Kidney (tissue), 14 donors: Measurements from ENCODE around the gene ZNF157. TPM values are rescaled to one million over a fixed set of nuclear protein-coding genes. Genes with fewer than 3 reads are reported as not detected.
"Not testable (repeated sequence)": the region's sequence is repeated elsewhere in the genome, so short reads cannot be mapped to it uniquely, and the experiment has no call there.

Experiments used
- DNase-seq, 5 donors: peaks; one replicate each; pipeline ENCODE4 v3.0.0-alpha.2; 2013 to 2020
- FAIRE-seq: peaks from 2 replicates; lab custom pipeline; 2012; peaks lifted over from hg19 to GRCh38; lab: Jason Lieb, UNC
- H3K27ac ChIP-seq, 2 donors: one replicate each; pipeline ENCODE4 v1.7.0; 2013; ENCODE audit warnings: low read depth in 2 of 2, low read length in 2 of 2, inconsistent platforms in 1 of 2
- H3K27me3 ChIP-seq: one replicate; pipeline ENCODE4 v1.7.1; 2013; ENCODE audit warnings: low read length, inconsistent platforms; ENCODE audit not compliant: control insufficient read depth, insufficient read depth
- H3K36me3 ChIP-seq, 3 donors: one replicate each; pipeline versions ENCODE4 v1.7.0 to v1.7.1; 2013; ENCODE audit warnings: low read length in 3 of 3, control low read depth in 1 of 3, inconsistent platforms in 1 of 3; ENCODE audit not compliant: insufficient read depth in 3 of 3, control insufficient read depth in 2 of 3
- H3K4me1 ChIP-seq, 3 donors: one replicate each; pipeline versions ENCODE4 v1.7.0 to v1.7.1; 2013; ENCODE audit warnings: low read length in 3 of 3, inconsistent platforms in 1 of 3, low read depth in 1 of 3; ENCODE audit not compliant: control insufficient read depth in 2 of 3, insufficient read depth in 2 of 3
- H3K4me3 ChIP-seq, 3 donors: one replicate each; pipeline versions ENCODE4 v1.7.0 to v1.8.1; 2013; ENCODE audit warnings: low read length in 3 of 3, control low read depth in 1 of 3, inconsistent platforms in 1 of 3
- H3K9ac ChIP-seq, 3 donors: one replicate each; pipeline versions ENCODE4 v1.7.0 to v1.7.1; 2013; ENCODE audit warnings: low read length in 3 of 3, control low read depth in 1 of 3, inconsistent platforms in 1 of 3
- H3K9me3 ChIP-seq, 3 donors: one replicate each; pipeline versions ENCODE4 v1.7.0 to v1.7.1; 2013; ENCODE audit warnings: low read length in 3 of 3, control low read depth in 1 of 3, inconsistent platforms in 1 of 3; ENCODE audit not compliant: control insufficient read depth in 2 of 3, insufficient read depth in 1 of 3
- CTCF ChIP-seq: IDR thresholded peaks from 3 replicates; pipeline ENCODE4 v1.5.1; 2012; ENCODE audit warnings: mild to moderate bottlenecking, moderate library complexity, borderline replicate concordance; ENCODE audit not compliant: insufficient read depth; ENCODE audit errors: extremely low read depth
- intact Hi-C: fragments of 100-400 bp; cut with DNase I; formaldehyde crosslinking; loops from one replicate; pipeline ENCODE4 v1.11.1; 2022
- polyA plus RNA-seq: library from polyadenylated mRNA; stranded (reverse); fragments of 350-450 nt; fragmentation: Illumina TruSeq; extraction: RNeasy Lipid Tissue Mini Kit (QIAGEN cat#74804); gene quantifications from one replicate; pipeline ENCODE4 v1.2.3, GENCODE V29; 2014; ENCODE audit warnings: low read depth, low replicate concordance; ENCODE audit not compliant: insufficient read depth
- total RNA-seq: library from RNA; stranded (reverse); fragmentation: NEBNext Ultra II Directional; extraction: Animal tissue kit (Norgen Biotek cat#: 25700); gene quantifications from one replicate; pipeline ENCODE4 v1.2.1, GENCODE V29; 2021
- donor health status: control.
- donor health status: control.
- donor health status: control.
- donor health status: control.
- donor health status: control.
- donor health status: DM: yes; HTN: yes; CAD: no.
- donor health status: Normal renal cell carcinoma (clear cell type).

The ZNF157 gene
- total and polyA plus RNA-seq, 2 donors from 2014 or later = 0.17 to 0.57 TPM

GRCh38 chrX:47373198-47373597, 2.8 kb downstream of the ZNF157 start:
- Histone ChIP-seq H3K27me3 (no peaks in the 10 kb centered on the region), H3K4me3 (no peak overlapping the region), H3K9me3 (no peaks in the 10 kb centered on the region), H3K9ac (no peak overlapping the region), H3K4me1 (no peaks in the 10 kb centered on the region), H3K27ac (no peak overlapping the region), H3K36me3 (no peaks in the 10 kb centered on the region)
- intact Hi-C loops = no loop called here
- DNase-seq (no peak), FAIRE-seq (no peak)
- TF ChIP-seq CTCF = no peak

GRCh38 chrX:47380268-47380667, 9.9 kb downstream of the ZNF157 start:
- peaks cover 0 to 2% (median 0%) of the 10 kb centered on the region in 3 donors for H3K4me1 ChIP-seq
- FAIRE-seq = no peak
- no peak for TF ChIP-seq CTCF
- no peaks in the 10 kb centered on the region for H3K27me3 ChIP-seq
- H3K27ac ChIP-seq = no peak overlapping the region
- intact Hi-C loops = no loop called here
- H3K36me3 ChIP-seq = no peaks in the 10 kb centered on the region
- no peaks in the 10 kb centered on the region for H3K9me3 ChIP-seq
- H3K9ac ChIP-seq = no peak overlapping the region
- no peak for DNase-seq
- H3K4me3 ChIP-seq = no peak overlapping the region

GRCh38 chrX:47380837-47381236, 10.5 kb downstream of the ZNF157 start:
- FAIRE-seq, DNase-seq, H3K27ac ChIP-seq, H3K9me3 ChIP-seq, H3K4me3 ChIP-seq, H3K27me3 ChIP-seq, H3K4me1 ChIP-seq, intact Hi-C loops, H3K9ac ChIP-seq, H3K36me3 ChIP-seq: not testable (repeated sequence)

GRCh38 chrX:47384502-47384901, 14.1 kb downstream of the ZNF157 start:
- H3K9me3 ChIP-seq = no peaks in the 10 kb centered on the region
- no peak overlapping the region for H3K27ac ChIP-seq
- peak in 4 of 5 donors; percentile 63 to 80 (median 76) for DNase-seq
- no peaks in the 10 kb centered on the region for H3K36me3 ChIP-seq
- intact Hi-C loops = no loop called here
- no peak overlapping the region for H3K9ac ChIP-seq
- peak; percentile 62 for TF ChIP-seq CTCF
- FAIRE-seq = peak; percentile 44
- no peaks in the 10 kb centered on the region for H3K27me3 ChIP-seq
- H3K4me1 ChIP-seq = peaks cover 0 to 2% (median 0%) of the 10 kb centered on the region in 3 donors
- H3K4me3 ChIP-seq = no peak overlapping the region
